Stimulated activated CD4-positive, alpha-beta T cell treated with anti-CD3 and anti-CD28 coated beads, Interleukin-2, amount 100 ng/mL, for 4 hours (primary cell): ENCODE measurements around the gene ZNF853.
"Not testable (repeated sequence)": the region's sequence is repeated elsewhere in the genome, so short reads cannot be mapped to it uniquely, and the experiment has no call there.

Experiments
- DNase-seq: peaks from one replicate; pipeline ENCODE4 v3.0.0-alpha.2; 2020; ENCODE audit warnings: low read depth

ZNF853 gene

DNA sequence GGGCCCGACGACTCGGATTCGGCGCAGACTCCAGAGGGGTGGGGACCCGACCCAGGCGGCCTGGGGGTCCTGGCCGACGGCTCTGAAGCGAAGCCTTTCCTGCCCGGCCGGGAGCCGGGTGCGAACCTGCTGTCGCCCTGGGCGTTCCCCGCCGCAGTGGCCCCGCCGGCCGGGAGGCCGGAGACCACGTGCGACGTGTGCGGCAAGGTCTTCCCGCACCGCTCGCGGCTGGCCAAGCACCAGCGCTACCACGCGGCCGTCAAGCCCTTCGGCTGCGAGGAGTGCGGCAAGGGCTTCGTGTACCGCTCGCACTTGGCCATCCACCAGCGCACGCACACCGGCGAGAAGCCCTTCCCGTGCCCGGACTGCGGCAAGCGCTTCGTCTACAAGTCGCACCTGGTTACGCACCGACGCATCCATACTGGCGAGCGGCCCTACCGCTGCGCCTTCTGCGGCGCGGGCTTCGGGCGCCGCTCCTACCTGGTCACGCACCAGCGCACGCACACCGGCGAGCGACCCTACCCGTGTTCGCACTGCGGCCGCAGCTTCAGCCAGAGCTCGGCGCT is 37.1 kb downstream of the ZNF853 start:
- no peak for DNase-seq

DNA sequence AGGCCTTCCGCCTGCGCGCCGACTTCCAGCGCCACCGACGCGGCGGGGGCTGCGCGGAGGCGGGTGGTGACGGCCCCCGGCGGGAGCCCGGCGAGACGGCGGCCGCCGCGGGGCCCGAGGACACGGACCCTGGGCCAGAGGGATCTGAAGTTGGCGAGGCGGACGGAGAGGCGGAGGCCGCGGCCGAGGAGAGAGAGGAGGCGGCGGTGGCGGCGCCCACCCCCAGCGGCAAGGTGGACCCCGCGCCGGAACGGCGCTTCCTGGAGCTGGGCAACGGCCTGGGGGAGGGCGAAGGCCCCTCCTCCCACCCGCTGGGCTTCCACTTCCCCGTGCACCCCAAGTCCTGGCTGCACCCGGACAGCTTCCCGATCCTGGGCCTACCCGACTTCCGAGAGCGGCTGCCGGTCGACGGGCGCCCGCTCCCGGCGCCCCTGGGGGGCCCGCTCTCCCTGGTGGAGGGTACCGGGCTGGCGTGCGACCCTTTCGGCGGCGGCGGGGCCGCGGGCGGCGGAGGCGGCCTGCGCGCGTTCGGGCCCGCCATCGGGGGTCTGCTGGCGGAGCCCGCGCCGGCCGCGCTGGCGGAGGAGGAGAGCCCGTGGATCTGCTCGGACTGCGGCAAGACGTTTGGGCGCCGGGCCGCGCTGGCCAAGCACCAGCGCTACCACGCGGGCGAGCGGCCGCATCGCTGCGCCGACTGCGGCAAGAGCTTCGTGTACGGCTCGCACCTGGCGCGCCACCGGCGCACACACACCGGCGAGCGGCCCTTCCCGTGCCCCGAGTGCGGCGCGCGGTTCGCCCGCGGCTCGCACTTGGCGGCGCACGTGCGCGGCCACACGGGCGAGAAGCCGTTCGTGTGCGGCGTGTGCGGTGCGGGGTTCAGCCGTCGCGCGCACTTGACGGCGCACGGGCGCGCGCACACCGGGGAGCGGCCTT is 37.9 kb downstream of the ZNF853 start:
- no peak for DNase-seq

- no peak for DNase-seq
These were observed 38.9 kb downstream of the ZNF853 start for GRCh38 chr7:6654113-6654841.

DNA sequence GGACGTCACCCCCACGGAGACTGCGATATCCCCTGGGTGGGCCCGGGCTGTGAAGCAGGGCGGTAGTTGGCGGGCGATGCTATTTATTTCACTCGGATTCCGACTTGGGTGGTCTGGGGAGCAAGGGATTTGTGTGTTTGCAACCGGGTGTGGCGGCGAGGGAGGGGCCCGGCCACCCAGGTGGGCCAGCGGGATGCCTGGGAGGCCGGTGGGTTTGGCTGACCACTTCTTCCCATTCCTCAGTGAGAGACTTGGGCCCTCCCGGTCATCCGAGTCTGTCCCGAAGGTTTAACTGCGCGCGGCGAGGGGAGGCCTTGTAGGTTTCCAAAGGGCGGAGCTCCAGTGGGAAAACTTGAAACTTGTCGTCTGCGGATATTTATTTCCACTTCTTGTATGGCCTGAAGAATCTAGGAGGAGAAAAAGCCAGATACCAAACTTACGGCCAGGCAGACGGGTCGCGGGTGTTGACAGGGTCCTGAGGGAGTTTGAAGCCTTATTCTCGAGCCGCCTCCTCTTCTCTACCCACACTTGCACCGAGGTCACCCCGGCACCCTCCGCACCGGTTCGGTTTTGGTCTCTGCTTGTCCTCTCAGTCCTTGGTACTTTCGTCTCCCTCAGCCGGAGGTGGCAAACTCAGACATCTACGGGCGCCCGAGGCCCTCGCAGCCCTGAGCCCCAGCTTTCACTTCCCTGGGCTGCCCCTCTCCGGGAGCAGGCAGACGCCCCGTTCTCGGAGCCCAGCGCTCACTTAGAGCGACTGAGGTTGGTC is 39.6 kb downstream of the ZNF853 start:
- no peak for DNase-seq

DNA sequence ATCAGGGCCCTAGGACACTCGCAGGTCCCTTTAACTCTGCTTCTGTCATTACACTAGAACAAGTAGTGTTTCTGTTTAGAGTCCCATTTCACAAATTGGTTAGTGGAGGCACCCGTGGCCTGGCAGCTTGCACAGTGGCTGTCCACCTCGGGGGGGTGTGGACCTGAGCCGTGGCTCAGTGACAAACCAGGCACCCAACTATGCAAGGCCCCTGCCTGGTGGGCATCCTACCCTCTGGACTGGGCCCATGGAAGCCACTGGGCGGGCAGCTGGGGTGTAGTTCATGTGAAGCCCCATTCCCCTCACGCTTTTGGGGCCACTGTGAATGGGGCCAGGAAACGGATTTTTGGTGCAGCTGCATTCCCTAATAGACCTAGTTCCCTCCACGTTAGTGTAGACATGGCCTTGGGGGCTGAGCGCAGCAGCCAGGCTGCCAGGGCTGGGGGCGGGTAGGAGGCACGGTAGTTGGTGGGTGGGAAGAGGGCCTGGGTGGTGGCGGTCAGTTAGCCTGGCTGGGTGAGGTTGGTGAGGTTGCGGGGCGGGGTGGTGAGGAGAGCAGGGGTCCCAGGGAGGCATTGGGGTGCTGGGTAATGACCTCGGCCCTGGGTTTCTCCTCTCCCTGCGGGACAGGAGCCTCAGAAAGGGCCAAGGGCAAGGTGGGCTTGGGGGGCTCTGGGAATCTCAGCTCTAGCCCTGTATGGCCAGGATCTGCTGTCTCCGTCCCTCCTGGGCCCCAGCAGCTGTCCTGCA is 40.4 kb downstream of the ZNF853 start:
- no peak for DNase-seq

DNA sequence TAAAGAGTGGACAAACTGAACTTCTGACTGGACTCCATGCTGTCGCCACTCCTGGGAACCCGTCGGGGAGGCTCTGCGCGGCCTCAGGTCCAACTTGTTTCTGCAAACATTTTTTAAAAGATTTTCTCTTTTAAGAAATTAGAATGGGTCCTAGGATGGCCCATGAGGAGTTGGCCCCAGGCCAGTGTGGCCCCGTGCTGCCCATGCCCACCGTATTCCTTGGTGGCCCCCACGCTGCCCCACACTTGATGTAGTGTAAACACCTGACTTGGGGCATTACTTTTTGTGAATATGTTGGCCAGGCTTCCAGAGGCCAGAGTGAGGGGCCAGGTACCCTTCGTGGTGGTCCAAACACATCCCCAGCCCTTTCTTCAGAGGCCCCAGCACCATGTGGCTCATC is 41.0 kb downstream of the ZNF853 start:
- no peak for DNase-seq

- DNase-seq, result no peak
These were observed 43.4 kb downstream of the ZNF853 start for GRCh38 chr7:6658618-6659345.

DNA sequence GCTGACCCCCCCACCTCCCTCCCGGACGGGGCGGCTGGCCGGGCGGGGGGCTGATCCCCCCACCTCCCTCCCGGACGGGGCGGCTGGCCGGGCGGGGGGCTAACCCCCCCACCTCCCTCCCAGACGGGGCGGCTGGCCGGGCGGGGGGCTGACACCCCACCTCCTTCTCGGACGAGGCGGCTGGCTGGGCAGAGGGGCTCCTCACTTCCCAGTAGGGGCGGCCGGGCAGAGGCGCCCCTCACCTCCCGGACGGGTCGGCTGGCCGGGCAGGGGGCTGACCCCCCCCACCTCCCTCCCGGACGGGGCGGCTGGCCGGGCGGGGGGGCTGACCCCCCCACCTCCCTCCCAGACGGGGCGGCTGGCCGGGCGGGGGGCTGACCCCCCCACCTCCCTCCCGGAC is 55.4 kb downstream of the ZNF853 start:
- DNase-seq, result not testable (repeated sequence)
